ENCODE measurements around the gene OTOR.

OTOR gene

DNA sequence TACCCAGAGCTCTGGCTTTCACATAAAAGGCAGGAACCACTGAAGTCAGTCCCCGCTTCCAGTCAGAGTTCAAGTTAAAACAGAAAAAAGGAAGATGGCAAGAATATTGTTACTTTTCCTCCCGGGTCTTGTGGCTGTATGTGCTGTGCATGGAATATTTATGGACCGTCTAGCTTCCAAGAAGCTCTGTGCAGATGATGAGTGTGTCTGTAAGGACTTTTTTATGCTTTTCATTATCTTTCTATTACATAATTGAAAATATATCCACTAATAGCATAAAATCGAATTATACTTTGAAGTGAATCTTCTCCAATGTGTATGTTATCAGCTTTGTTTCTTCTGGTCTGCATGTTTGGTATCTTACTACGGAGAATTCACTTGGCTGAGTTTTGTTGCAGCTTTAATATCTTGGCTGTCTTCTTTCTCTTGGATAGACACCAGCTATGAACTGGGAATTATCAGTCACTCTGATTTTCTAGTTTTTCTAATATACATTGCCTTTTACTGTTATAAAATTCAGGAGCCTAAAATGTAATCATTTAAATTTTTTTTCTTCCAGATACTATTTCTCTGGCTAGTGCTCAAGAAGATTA lies at the start of gene OTOR:
TSS of gene OTOR (plus strand) at position 51 of the 593 bp plus-strand sequence. CDS start at position 95, 44 bp downstream.
- no peak for DNase-seq (ENCODE audit: low spot score)

GRCh38 chr20:16699293-16699692 lies 48.9 kb upstream of the OTOR start:
- DNase-seq (ENCODE audit: low spot score): no peak

GRCh38 chr20:16701296-16701695 lies 46.9 kb upstream of the OTOR start:
- DNase-seq (ENCODE audit: low spot score): peak; percentile 9

DNA sequence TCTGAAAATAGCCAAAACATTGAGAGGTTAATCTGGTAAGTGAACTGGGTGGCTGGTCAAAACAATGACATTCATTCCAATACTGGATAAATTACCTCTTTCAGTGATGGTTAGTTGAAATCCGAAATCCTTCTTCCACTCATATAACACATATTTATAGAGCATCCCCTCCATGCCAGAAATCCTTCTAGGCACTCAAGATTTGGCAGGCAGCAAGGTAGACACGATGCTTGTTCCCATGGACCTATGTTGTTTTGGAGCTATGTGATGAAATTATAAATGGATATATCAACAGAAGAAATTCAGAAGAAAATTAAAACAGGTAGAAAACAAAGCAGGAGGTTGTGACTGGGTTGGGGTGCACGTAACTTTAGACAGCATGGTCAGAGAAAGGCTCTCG lies 44.6 kb upstream of the OTOR start:
- no peak for DNase-seq (ENCODE audit: low spot score)

GRCh38 chr20:16707674-16708073 lies 40.5 kb upstream of the OTOR start:
- no peak for DNase-seq (ENCODE audit: low spot score)

DNA sequence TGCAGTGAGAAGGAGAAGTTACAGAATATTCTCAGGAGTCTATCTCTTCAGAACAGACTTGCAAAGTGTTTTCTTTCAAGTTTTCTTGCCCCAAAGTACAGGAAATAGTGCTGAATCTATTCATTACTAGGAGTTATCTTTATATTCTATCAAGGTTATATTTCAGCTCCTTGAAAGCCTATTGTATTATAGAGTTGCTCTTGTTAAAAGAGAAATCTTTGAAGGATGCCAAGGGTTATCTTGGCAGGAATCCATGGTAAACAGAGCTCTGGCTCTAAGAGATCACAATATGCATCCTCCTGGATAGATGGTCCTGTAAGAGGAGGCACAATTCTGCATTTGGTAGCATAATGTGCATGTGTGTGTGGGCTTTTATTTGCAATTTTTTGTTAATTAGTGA lies 39.6 kb upstream of the OTOR start:
- no peak for DNase-seq (ENCODE audit: low spot score)

- no peak for DNase-seq (ENCODE audit: low spot score)
These were observed 39.1 kb upstream of the OTOR start for GRCh38 chr20:16709017-16709416.

GRCh38 chr20:16710781-16711180 lies 37.4 kb upstream of the OTOR start:
- no peak for DNase-seq (ENCODE audit: low spot score)

GRCh38 chr20:16711661-16712258 lies 36.4 kb upstream of the OTOR start:
- DNase-seq (ENCODE audit: low spot score): no peak

- DNase-seq (ENCODE audit: low spot score): no peak
These were observed 35.6 kb upstream of the OTOR start for GRCh38 chr20:16712511-16712947.

DNA sequence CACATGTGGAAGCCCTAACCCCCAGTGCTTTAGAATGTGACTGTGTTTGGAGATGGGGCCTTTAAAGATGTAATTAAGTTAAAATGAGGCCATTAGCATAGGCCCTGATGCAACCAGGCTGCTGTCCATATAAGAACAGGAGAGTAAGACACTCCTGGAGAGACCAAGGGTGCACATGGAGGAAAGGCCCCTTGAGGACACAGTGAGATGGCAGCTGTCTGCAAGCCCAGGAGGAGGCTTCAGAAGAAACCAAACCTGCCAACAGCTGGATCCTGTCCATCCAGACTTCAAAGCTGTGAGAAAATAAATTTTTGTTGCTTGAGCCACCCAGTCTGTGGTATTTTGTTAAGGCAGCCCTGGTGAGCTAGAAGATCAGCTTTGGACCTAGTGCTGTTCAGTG lies 35.1 kb upstream of the OTOR start:
- no peak for DNase-seq (ENCODE audit: low spot score)

GRCh38 chr20:16714242-16714641 lies 33.9 kb upstream of the OTOR start:
- no peak for DNase-seq (ENCODE audit: low spot score)

- no peak for DNase-seq (ENCODE audit: low spot score)
These were observed 33.4 kb upstream of the OTOR start for GRCh38 chr20:16714751-16715150.

DNA sequence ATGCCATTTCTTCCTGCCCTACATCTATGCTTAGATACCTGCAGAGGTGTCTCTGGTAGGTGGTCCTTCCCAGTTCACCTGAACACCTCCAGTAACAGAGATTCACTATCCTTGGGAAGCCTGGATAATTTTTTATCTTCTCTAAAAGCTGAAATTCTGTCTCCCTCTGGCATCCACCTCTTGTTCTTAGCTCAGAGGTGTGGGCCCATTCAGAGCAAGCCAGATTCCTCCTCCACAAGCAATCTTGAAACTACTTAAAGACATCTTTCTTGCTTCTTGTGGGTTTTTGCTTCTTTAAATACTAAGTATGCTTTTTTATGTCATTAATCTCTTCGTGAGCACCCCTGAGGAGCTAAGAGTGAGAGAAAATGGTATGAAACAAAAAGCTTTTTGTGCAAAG lies 28.7 kb upstream of the OTOR start:
- DNase-seq (ENCODE audit: low spot score): no peak

- DNase-seq (ENCODE audit: low spot score): no peak
These were observed 19.1 kb upstream of the OTOR start for GRCh38 chr20:16729080-16729479.

GRCh38 chr20:16729565-16730460 lies 18.3 kb upstream of the OTOR start, which contains the start of gene SNRPB2:
TSS of gene SNRPB2 (plus strand) at chr20:16730026. CDS start at chr20:16731703, 1,677 bp downstream.
- peak; percentile 89 for DNase-seq (ENCODE audit: low spot score)

DNA sequence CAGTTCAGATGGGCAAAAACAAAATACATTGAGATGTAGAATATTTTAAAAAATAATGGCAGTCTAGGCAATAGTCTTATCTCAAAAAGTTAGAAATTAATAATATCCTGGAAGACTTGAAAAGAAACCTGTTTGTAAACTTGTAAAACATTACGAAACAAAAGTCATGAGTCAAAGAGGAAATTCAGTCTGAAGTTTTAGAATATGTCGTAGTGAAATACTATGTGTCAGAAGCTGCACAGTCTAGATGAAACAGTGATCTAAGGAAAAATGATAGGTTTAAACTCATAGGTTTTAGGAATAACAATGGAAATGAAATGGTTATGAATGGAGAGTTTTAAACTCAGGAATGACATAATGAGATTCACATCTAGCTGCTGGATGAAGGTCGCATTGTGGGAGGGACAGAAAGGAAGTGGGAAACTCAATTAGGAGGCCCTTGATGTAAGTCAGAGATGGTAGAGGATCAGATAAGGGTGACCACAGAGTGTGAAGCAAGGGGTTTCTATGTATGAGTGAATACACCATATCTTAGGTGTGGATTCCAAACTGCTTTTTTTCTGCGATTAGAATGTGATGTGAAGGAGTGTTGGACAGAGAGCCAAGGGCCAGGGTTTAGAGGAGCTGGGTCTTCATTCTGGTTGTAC lies 15.5 kb upstream of the OTOR start:
- DNase-seq (ENCODE audit: low spot score): no peak

DNA sequence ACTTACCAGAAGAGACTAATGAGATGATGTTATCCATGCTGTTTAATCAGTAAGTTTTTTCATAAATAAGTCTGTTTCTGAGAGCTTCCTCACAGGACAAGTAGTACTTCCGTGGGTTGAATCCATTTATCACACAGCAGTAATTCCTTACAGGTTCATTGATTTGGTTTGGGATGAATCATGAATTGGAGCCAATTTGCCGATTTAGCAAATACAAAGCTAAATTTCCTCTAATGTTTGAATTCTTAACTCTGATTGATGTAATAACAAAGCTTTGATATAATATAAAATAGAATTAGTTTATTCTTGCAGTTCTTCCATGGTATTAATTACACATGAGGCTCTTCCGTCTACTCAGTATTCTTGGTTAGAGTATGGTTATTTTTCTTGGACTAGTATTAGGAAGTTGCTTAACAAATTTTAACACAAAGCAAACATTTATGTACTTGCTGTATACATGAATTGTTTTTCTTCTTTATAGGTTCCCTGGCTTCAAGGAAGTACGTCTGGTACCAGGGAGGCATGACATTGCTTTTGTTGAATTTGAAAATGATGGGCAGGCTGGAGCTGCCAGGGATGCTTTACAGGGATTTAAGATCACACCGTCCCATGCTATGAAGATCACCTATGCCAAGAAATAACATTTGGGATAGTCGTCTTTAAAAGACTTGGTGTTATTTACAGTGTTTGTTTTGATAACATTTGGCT lies 7.6 kb upstream of the OTOR start:
- no peak for DNase-seq (ENCODE audit: low spot score)

DNA sequence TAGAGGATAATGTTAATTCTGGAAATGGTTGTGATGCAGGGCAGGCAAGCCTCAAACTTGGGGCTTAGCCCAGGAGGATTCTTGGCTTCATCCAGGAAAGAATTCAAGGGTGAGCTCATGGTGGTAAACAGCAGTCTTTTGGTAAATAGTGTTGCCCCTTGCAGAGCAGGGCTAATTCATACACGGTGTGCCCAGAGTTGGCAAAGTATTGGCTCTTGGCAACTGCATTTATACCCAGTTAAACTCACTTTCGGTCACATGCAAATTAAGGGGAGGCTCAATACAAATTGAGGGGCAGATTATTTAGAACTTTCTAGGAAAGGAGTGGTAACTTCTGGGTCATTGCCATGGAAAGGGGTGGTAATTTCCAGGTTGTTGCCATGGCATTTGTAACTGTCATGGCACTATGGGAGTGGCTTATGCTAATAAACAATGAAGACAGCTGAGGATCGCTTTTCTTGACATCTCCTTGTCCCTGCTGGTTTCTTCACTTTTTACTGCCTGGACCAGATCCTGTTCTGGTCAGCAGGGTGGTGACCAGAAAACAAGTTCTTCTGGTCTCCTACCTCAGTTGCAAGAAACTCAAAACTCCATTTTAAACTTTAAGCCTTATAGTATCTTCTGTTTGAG lies 3.9 kb upstream of the OTOR start:
- no peak for DNase-seq (ENCODE audit: low spot score)

- no peak for DNase-seq (ENCODE audit: low spot score)
These were observed 3.0 kb upstream of the OTOR start for GRCh38 chr20:16745204-16745603.

DNA sequence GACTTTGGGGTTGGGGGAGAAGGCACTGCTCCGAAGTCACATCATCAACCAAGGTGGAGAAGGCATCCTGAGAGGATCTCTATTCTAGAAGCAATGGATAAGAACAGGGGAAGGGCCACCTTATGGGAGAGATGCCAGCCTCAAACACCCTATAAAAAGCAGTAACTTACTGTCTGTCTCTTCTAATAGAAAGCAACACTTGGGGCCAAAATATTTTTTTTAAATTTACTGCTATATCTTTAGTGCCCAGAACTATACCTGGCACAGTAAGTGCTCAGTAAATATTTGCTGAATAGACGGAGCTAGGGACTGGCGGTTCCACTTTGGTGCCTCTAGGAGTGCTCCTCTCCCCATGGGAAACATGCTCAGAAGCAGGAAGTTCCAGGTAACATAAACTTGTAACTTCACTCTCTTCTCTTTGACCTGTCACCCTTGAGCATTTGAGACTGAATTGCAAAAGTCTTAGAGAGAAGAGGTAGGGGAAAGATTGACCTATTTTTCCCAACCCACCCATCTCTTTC lies 807 bp upstream of the OTOR start:
- no peak for DNase-seq (ENCODE audit: low spot score)
